Large intestine (tissue), 3 donors: ENCODE results near the gene STAT5A. TPM values are rescaled to one million over a fixed set of nuclear protein-coding genes. Genes with fewer than 3 reads are reported as not detected.
"Not testable (repeated sequence)": the region's sequence is repeated elsewhere in the genome, so short reads cannot be mapped to it uniquely, and the experiment has no call there.

ENCODE experiments used
- DNase-seq, 2 donors: peaks; one replicate each; pipeline versions ENCODE4 v3.0.0 to v3.0.0-alpha.2; 2013
- H3K27ac ChIP-seq: one replicate; pipeline ENCODE4 v1.5.1; 2013; ENCODE audit warnings: low read length
- H3K27me3 ChIP-seq: 2 replicates; pipeline ENCODE4 v1.6.1; 2013; ENCODE audit warnings: low read length; ENCODE audit not compliant: control insufficient read depth, insufficient read depth
- H3K36me3 ChIP-seq: 2 replicates; pipeline ENCODE4 v1.6.1; 2013; ENCODE audit warnings: low read length; ENCODE audit not compliant: control insufficient read depth, insufficient read depth
- H3K4me1 ChIP-seq: one replicate; pipeline ENCODE4 v1.6.1; 2013; ENCODE audit warnings: low read length; ENCODE audit not compliant: control insufficient read depth, insufficient read depth
- H3K4me3 ChIP-seq: one replicate; pipeline ENCODE4 v1.5.1; 2013; ENCODE audit warnings: low read length
- H3K9me3 ChIP-seq: one replicate; pipeline ENCODE4 v1.6.1; 2013; ENCODE audit warnings: mild to moderate bottlenecking, low read depth, low read length, moderate library complexity; ENCODE audit not compliant: control insufficient read depth
- WGBS: methylation state at CpG from one replicate; pipeline ENCODE4 v1.1.5; 2013; ENCODE audit warnings: low lambda C conversion rate; ENCODE audit not compliant: insufficient coverage; 5-methylcytosine and 5-hydroxymethylcytosine counted together
- polyA plus RNA-seq: library from polyadenylated mRNA; unstranded; fragments of 120-200 nt; gene quantifications from one replicate; pipeline ENCODE4 v1.2.1, GENCODE V29; 2013

Gene STAT5A
- polyA plus RNA-seq, 1 donor, result 14.2 TPM

GRCh38 chr17:42313773-42314566 lies 25.7 kb downstream of the STAT5A start:
- Histone ChIP-seq H3K27me3 (no peaks in the 10 kb centered on the region), H3K9me3 (no peaks in the 10 kb centered on the region), H3K27ac (peak overlapping the region; percentile 99), H3K4me1 (peaks cover 84% of the 10 kb centered on the region), H3K36me3 (peaks cover 40% of the 10 kb centered on the region), H3K4me3 (no peak overlapping the region)
- WGBS, result no CpG with 5 or more reads among the region's 14 CpGs
- DNase-seq, result peak; percentile 93 to 97

DNA sequence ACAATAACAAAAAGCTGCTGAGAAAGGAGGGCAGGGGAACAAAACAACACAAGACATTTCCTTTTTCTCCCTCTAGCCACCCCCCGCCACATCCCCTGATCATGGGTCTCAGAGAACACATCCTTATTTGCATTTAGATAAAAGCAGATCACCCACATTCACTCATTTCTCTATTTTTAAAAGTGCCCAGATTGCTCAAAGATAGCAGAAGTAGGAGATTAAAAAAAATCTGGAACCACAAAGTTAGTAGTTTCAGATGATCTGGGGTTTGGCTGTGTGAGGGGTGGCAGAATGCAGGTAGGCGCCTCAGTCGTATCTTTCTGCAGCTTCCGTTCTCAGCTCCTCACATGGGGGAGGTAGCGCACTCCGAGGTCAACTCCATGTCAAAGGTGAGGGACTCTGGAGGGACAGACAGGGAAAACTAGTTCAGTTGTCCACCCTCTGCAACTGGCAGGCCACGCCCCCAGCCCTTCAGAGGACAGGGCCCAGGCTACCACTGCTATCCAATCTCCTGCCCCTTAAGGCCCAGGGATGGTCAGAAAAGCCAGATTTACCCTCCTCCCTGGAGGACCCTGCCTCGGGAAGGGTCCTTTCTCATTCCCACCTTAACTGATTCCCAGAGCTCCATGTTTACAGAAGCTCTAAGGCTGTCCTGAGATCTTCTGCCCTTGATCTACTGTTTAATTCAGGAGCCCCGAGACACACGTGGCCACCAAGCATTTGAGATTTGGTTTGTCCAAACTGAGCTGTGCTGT lies 27.3 kb downstream of the STAT5A start:
- Histone ChIP-seq H3K9me3 (no peaks in the 10 kb centered on the region), H3K36me3 (peaks cover 51% of the 10 kb centered on the region), H3K4me1 (peaks cover 77% of the 10 kb centered on the region), H3K4me3 (no peak overlapping the region), H3K27me3 (no peaks in the 10 kb centered on the region), H3K27ac (peak overlapping the region; percentile 27)
- no peak for DNase-seq
- 50% methylated on average over 1 of the region's 10 CpGs for WGBS

DNA sequence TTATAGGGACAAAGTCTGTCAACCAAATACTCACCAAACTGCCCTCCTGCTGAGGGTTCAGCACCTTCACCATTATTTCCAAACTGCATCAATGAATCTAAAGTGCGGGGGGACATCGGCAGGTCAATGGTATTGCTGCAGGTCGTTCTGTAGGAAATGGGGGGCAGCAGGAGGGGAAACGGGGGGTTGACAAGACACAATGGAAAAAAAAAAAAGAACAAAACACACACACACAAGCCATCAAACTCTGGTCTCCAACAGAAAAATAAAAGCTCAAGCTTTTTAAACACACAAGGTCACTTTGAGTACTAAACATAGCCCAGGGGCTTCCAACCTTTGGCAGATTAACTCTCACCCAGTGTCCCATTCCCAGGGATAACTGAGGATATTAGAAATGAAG lies 28.5 kb downstream of the STAT5A start:
- peak overlapping the region; percentile 53 for H3K27ac ChIP-seq
- H3K4me3 ChIP-seq, result no peak overlapping the region
- no peak for DNase-seq
- no peaks in the 10 kb centered on the region for H3K27me3 ChIP-seq
- H3K4me1 ChIP-seq, result peaks cover 66% of the 10 kb centered on the region
- peaks cover 50% of the 10 kb centered on the region for H3K36me3 ChIP-seq
- H3K9me3 ChIP-seq, result no peaks in the 10 kb centered on the region
- WGBS, result 100% methylated on average over 1 of the region's 4 CpGs

- H3K9me3 ChIP-seq, result no peaks in the 10 kb centered on the region
- no peak overlapping the region for H3K4me3 ChIP-seq
- WGBS, result no CpG with 5 or more reads among the region's 5 CpGs
- peak; percentile 54 to 81 for DNase-seq
- peaks cover 64% of the 10 kb centered on the region for H3K4me1 ChIP-seq
- H3K36me3 ChIP-seq, result peaks cover 56% of the 10 kb centered on the region
- peak overlapping the region; percentile 53 for H3K27ac ChIP-seq
- no peaks in the 10 kb centered on the region for H3K27me3 ChIP-seq
Observed at GRCh38 chr17:42317266-42317845, 29.1 kb downstream of the STAT5A start.

GRCh38 chr17:42317967-42318366 lies 29.7 kb downstream of the STAT5A start:
- not testable (repeated sequence) for H3K27me3 ChIP-seq, DNase-seq, H3K9me3 ChIP-seq, H3K4me3 ChIP-seq
- WGBS, result 100% methylated on average over 2 of the region's 6 CpGs
- Histone ChIP-seq H3K36me3 (peaks cover 61% of the 10 kb centered on the region), H3K4me1 (peaks cover 62% of the 10 kb centered on the region), H3K27ac (peak overlapping the region; percentile 53)

GRCh38 chr17:42321555-42321954 lies 33.3 kb downstream of the STAT5A start:
- Histone ChIP-seq H3K4me1 (peaks cover 29% of the 10 kb centered on the region), H3K36me3 (peaks cover 75% of the 10 kb centered on the region), H3K4me3 (no peak overlapping the region), H3K27me3 (no peaks in the 10 kb centered on the region), H3K9me3 (no peaks in the 10 kb centered on the region), H3K27ac (no peak overlapping the region)
- no peak for DNase-seq
- WGBS, result 100% methylated on average over 2 of the region's 4 CpGs

DNA sequence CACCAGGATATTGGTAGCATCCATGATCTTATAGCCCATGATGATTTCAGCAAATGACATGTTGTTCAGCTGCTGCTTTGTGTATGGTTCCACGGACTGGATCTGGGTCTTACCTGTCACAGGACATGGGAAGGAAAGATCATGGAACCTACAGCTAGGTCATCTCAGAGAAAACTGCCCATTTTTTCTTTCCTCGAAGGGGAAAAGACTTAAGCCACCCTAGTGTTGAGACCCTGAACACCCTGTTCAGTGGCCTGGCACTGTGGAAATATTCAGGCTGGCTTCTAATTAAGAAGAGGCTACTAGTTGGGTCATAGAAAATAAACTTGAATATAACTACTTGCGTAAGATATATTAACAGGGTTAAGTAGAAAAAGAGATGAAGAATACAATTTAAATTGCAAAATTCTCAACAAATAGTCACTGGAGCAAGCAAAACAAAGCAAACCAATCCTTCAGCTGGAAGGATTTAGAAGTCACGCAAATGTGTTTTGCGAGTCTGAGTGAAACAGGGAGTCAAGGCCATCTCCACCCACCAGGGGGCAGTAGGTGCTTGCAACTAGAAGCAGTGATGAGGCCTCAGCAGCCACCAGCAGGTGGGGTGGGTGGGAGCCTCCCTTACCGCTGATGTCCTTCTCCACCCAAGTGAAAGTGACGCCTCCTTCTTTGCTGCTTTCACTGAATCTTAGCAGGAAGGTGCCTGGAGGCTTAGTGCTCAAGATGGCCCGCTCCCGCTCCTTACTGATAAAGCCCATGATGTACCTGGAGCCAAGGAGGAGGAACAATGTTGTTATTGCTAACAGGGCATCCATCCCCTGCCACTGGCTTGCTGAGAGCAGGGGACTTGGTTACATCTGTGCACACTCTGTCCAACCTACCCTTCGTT lies 34.3 kb downstream of the STAT5A start:
- H3K27ac ChIP-seq, result no peak overlapping the region
- 100% methylated on average over 1 of the region's 10 CpGs for WGBS

GRCh38 chr17:42323268-42323773 lies 35.0 kb downstream of the STAT5A start:
- WGBS, result no CpG with 5 or more reads among the region's 5 CpGs
- Histone ChIP-seq H3K27ac (no peak overlapping the region), H3K4me1 (peaks cover 11% of the 10 kb centered on the region), H3K9me3 (no peaks in the 10 kb centered on the region), H3K4me3 (no peak overlapping the region), H3K36me3 (peaks cover 79% of the 10 kb centered on the region), H3K27me3 (no peaks in the 10 kb centered on the region)
- no peak for DNase-seq

More for the DNA sequence above, 34.3 kb downstream of the STAT5A start:
- DNase-seq, result peak; percentile 88 to 94
- Histone ChIP-seq H3K9me3 (no peaks in the 10 kb centered on the region), H3K4me3 (no peak overlapping the region), H3K27me3 (no peaks in the 10 kb centered on the region), H3K4me1 (peaks cover 18% of the 10 kb centered on the region), H3K36me3 (peaks cover 77% of the 10 kb centered on the region)

GRCh38 chr17:42325026-42325425 lies 36.7 kb downstream of the STAT5A start:
- WGBS, result no CpG with 5 or more reads among the region's 7 CpGs
- Histone ChIP-seq H3K27ac (no peak overlapping the region), H3K27me3 (no peaks in the 10 kb centered on the region), H3K36me3 (peaks cover 78% of the 10 kb centered on the region), H3K9me3 (no peaks in the 10 kb centered on the region), H3K4me1 (peaks cover 12% of the 10 kb centered on the region), H3K4me3 (no peak overlapping the region)
- no peak for DNase-seq
